Gastroesophageal sphincter (tissue), 4 donors: ENCODE measurements around the gene UBE2L6. TPM values are rescaled to one million over a fixed set of nuclear protein-coding genes. Genes with fewer than 3 reads are reported as not detected.

ENCODE experiments used
- ATAC-seq: fragments of 150-250 bp; one replicate; pipeline ENCODE4 v1.9.1; 2016; ENCODE audit warnings: mild to moderate bottlenecking, moderate library complexity
- H3K27ac ChIP-seq, 4 donors: fragments of 200-600 bp; sonication (generic) in 3 of 4; 1 replicate in 3 of 4; 2 replicates in 1 of 4; pipeline ENCODE4 v1.5.1; 2016 to 2019
- H3K27me3 ChIP-seq: fragments of 200-600 bp; sonication (generic); one replicate; pipeline ENCODE4 v1.5.1; 2019
- H3K36me3 ChIP-seq, 2 donors: fragments of 200-600 bp; sonication (generic); one replicate each; pipeline ENCODE4 v1.5.1; 2019; ENCODE audit warnings: control low read depth in 1 of 2
- H3K4me1 ChIP-seq, 3 donors: fragments of 200-600 bp; sonication (generic); 1 replicate in 2 of 3; 2 replicates in 1 of 3; pipeline ENCODE4 v1.5.1; 2016 to 2019; ENCODE audit warnings: control low read depth in 2 of 3
- H3K4me3 ChIP-seq, 2 donors: fragments of 200-600 bp; sonication (generic); one replicate each; pipeline ENCODE4 v1.5.1; 2019; ENCODE audit warnings: mild to moderate bottlenecking in 1 of 2, moderate library complexity in 1 of 2
- H3K9me3 ChIP-seq, 3 donors: fragments of 200-600 bp; sonication (generic); one replicate each; pipeline ENCODE4 v1.5.1; 2017 to 2019; ENCODE audit warnings: control low read depth in 2 of 3
- CTCF ChIP-seq, 4 experiments: fragments of 200-600 bp in 2 of 4; fragments of 450-650 bp in 2 of 4; sonication (generic) in 1 of 4; IDR thresholded peaks; one replicate each; pipeline ENCODE4 v1.5.1; 2017 to 2019; ENCODE audit warnings: antibody characterized with exemption in 4 of 4, mild to moderate bottlenecking in 2 of 4, moderate library complexity in 2 of 4
- EP300 ChIP-seq: sonication (generic); formaldehyde crosslinking; IDR thresholded peaks from one replicate; pipeline ENCODE4 v1.6.1; 2017; ENCODE audit warnings: antibody characterized with exemption, mild to moderate bottlenecking
- POLR2A ChIP-seq, 2 donors: fragments of 450-650 bp; IDR thresholded peaks; one replicate each; pipeline ENCODE4 v1.6.1; 2017; ENCODE audit warnings: antibody characterized with exemption in 2 of 2, mild to moderate bottlenecking in 2 of 2, moderate library complexity in 1 of 2
- POLR2AphosphoS5 ChIP-seq: sonication (generic); formaldehyde crosslinking; IDR thresholded peaks from one replicate; pipeline ENCODE4 v1.6.1; 2017; ENCODE audit warnings: antibody characterized with exemption
- WGBS, 2 donors: methylation state at CpG; one replicate each; pipeline ENCODE4 v1.1.5; 2018; ENCODE audit warnings: low coverage in 1 of 2; 5-methylcytosine and 5-hydroxymethylcytosine counted together
- total RNA-seq, 4 donors: library from RNA; depleted of rRNA; stranded (reverse); fragments of >200 nt; gene quantifications; one replicate each; pipeline ENCODE4 v1.1.0, GENCODE V29; 2016

Gene UBE2L6
- total RNA-seq, 4 donors from 2014 or later, result 15.3 to 34.6 (median 28.3) TPM

- no peak for TF ChIP-seq POLR2AphosphoS5
- TF ChIP-seq CTCF (IDR thresholded peaks at IDR 0.05), result no peak
- TF ChIP-seq EP300, result no peak
- TF ChIP-seq POLR2A (IDR thresholded peaks at IDR 0.05), result no peak
- no peaks in the 10 kb centered on the region for H3K9me3 ChIP-seq
- no peak for ATAC-seq
- H3K4me3 ChIP-seq, result no peak overlapping the region
- WGBS, 2 donors, result no CpG with 5 or more reads among the region's 4 CpGs
- no peak overlapping the region for H3K27ac ChIP-seq
- peaks cover 0 to 52% of the 10 kb centered on the region in 2 donors for H3K36me3 ChIP-seq
- H3K4me1 ChIP-seq, result peaks cover 0 to 15% (median 0%) of the 10 kb centered on the region in 3 donors
- H3K27me3 ChIP-seq, result no peaks in the 10 kb centered on the region
Observed at GRCh38 chr11:57560146-57560545, 7.3 kb downstream of the UBE2L6 start.

DNA sequence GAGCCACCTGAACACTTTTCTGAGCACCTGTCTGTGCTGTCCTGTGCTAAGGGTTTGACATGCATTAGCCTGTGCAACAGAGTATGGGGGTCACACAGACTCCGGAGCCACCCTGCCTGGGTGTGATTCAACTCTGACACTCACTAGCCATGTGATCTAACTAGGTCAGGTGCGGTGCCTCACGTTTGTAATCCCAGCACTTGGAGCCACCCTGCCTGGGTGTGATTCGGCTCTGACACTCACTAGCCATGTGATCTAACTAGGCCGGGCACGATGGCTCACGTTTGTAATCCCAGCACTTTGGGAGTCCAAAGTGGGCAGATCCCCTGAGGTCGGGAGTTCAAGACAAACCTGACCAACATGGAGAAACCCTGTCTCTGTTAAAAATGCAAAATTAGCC lies 11.4 kb downstream of the UBE2L6 start:
- Histone ChIP-seq H3K4me3 (no peak overlapping the region), H3K36me3 (peaks cover 0 to 93% of the 10 kb centered on the region in 2 donors), H3K9me3 (no peaks in the 10 kb centered on the region), H3K27ac (no peak overlapping the region), H3K4me1 (no peaks in the 10 kb centered on the region), H3K27me3 (no peaks in the 10 kb centered on the region)
- 75% methylated on average over 2 of the region's 8 CpGs; no CpG with 5 or more reads in 1 of the 2 donors for WGBS, 2 donors
- TF ChIP-seq POLR2A (IDR thresholded peaks at IDR 0.05), result no peak
- TF ChIP-seq POLR2AphosphoS5, result no peak
- TF ChIP-seq CTCF (IDR thresholded peaks at IDR 0.05), result no peak
- TF ChIP-seq EP300, result no peak
- ATAC-seq, result no peak

DNA sequence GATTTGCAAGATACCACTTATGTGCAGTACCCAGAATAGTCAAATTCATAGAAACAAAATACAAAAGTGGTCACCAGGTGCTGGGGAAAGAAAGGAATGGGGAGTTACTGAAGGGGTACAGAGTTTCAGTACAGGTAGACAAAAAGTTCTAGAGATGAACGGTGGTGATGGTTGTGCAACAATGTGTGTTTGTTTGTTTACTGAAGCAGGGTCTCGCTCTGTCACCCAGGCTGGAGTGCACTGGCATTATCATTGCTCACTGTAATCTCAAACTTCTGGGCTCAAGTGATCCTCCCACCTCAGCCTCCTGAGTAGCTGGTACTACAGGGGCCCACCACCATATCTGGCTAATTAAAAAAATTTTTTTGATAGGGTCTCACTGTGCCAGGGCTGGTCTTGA lies 12.1 kb downstream of the UBE2L6 start:
- no peak overlapping the region for H3K4me3 ChIP-seq
- H3K27ac ChIP-seq, result no peak overlapping the region
- H3K36me3 ChIP-seq, result peaks cover 0 to 98% of the 10 kb centered on the region in 2 donors
- WGBS, 2 donors, result 82 to 88% methylated on average over 1 to 2 of the region's 2 CpGs
- H3K27me3 ChIP-seq, result no peaks in the 10 kb centered on the region
- no peak for ATAC-seq
- H3K9me3 ChIP-seq, result no peaks in the 10 kb centered on the region
- H3K4me1 ChIP-seq, result no peaks in the 10 kb centered on the region
- no peak for TF ChIP-seq EP300
- TF ChIP-seq CTCF (IDR thresholded peaks at IDR 0.05), result no peak
- no peak for TF ChIP-seq POLR2AphosphoS5
- no peak for TF ChIP-seq POLR2A (IDR thresholded peaks at IDR 0.05)

DNA sequence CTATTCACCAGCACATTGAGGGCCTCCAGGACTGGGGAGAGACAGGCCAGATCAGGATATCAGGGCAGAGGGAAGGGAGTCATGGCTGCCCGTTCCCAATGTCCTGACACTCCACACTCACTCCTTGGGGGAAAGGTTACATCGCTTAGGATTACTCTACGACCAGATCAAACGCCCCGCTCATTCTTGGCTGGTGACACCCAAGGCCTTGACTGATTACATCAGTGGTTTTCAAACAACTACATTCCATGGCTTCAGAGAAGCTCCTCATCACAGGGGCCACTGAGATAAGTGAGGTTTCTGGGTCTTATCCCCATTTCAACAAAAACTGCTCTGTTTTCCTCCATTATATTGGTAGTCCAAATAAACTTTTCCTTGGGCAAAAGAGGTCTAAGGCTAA lies 15.0 kb downstream of the UBE2L6 start:
- Histone ChIP-seq H3K27ac (no peak overlapping the region), H3K36me3 (peaks cover 0 to 100% of the 10 kb centered on the region in 2 donors), H3K4me1 (no peaks in the 10 kb centered on the region), H3K27me3 (no peaks in the 10 kb centered on the region), H3K4me3 (no peak overlapping the region), H3K9me3 (no peaks in the 10 kb centered on the region)
- no peak for TF ChIP-seq POLR2AphosphoS5
- TF ChIP-seq POLR2A (IDR thresholded peaks at IDR 0.05), result no peak
- no peak for TF ChIP-seq CTCF (IDR thresholded peaks at IDR 0.05)
- TF ChIP-seq EP300, result no peak
- ATAC-seq, result no peak
- 88% methylated on average over 5 of the region's 5 CpGs; no CpG with 5 or more reads in 1 of the 2 donors for WGBS, 2 donors

DNA sequence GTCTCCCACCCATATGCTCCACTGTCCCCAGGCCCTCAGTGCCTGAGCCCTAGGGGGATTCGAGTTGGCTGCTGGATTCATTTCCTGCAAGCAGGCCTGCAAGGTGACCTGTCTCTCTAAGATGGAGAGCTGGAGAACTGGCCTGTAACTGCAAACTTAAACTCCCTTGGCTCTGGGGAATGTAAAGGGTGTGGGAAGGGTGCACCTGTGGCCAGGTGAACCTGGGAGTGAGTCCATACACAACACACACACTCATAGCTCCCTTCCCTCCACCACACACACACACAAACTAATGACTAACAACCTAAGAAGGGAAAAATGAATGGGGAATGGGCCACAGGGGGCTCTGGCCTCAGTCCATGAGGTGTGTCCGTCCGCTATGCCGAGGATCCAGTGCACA lies 15.5 kb downstream of the UBE2L6 start:
- H3K4me3 ChIP-seq, result no peak overlapping the region
- H3K27me3 ChIP-seq, result no peaks in the 10 kb centered on the region
- ATAC-seq, result no peak
- H3K36me3 ChIP-seq, result peaks cover 0 to 96% of the 10 kb centered on the region in 2 donors
- no peaks in the 10 kb centered on the region for H3K4me1 ChIP-seq
- 92% methylated on average over 3 of the region's 4 CpGs; no CpG with 5 or more reads in 1 of the 2 donors for WGBS, 2 donors
- H3K27ac ChIP-seq, result no peak overlapping the region
- no peaks in the 10 kb centered on the region for H3K9me3 ChIP-seq
- TF ChIP-seq POLR2A (IDR thresholded peaks at IDR 0.05) (no peak), CTCF (IDR thresholded peaks at IDR 0.05) (no peak), POLR2AphosphoS5 (no peak), EP300 (no peak)
